K562 (cell line): Measurements from ENCODE around the gene TMC5. TPM values are rescaled to one million over a fixed set of nuclear protein-coding genes. Genes with fewer than 3 reads are reported as not detected.

Experiments
- ATAC-seq: fragments of 200-7000 bp; cut with Tn5 transposase; 3 replicates; pipeline ENCODE4 v1.9.1; 2020; ENCODE audit warnings: moderate library complexity
- BruUV-seq: library from RNA; stranded (reverse); fragments of 400-500 nt; replicated peaks from 2 replicates; lab custom pipeline; 2021; lab: Mats Ljungman, UMichigan
- CTCF ChIA-PET: fragments of 300-600 bp; formaldehyde crosslinking; extraction: SDS; loops from one replicate; lab custom pipeline; 2021; ENCODE audit warnings: low intra/inter-chr PET ratio; lab: Yijun Ruan, JAX
- POLR2A ChIA-PET: fragments of 300-600, 350-650 bp; sonication (Branson Sonifier 250); formaldehyde crosslinking; extraction: SDS; loops from one replicate; lab custom pipeline; 2021; ENCODE audit warnings: antibody characterized with exemption, inconsistent platforms; lab: Yijun Ruan, JAX
- DNase-seq, 4 experiments: peaks; one replicate each; pipeline versions ENCODE4 v3.0.0 to v3.0.0-alpha.2; 2011 to 2018; ENCODE audit warnings: low spot score in 3 of 4, mixed read lengths in 3 of 4; ENCODE audit errors: extremely low read depth in 1 of 4
- FAIRE-seq: peaks from 2 replicates; lab custom pipeline; 2011; peaks lifted over from hg19 to GRCh38; lab: Jason Lieb, UNC
- H2AFZ ChIP-seq: 2 replicates; pipeline ENCODE4 v1.6.0; 2011; ENCODE audit warnings: low read depth, low read length, control low read depth, inconsistent platforms
- H3K27ac ChIP-seq: fragments of 200-600 bp; 3 replicates; pipeline ENCODE4 v1.8.0; 2011; ENCODE audit warnings: low read depth, mild to moderate bottlenecking, control low read depth, inconsistent platforms, low read length, moderate library complexity, mixed read lengths; ENCODE audit errors: extremely low read depth
- H3K27me3 ChIP-seq, 2 experiments: fragments of 300-600 bp in 1 of 2; 2 replicates in 1 of 2; 3 replicates in 1 of 2; pipeline versions ENCODE4 v1.6.0 to v1.8.0; 2011; ENCODE audit warnings: inconsistent platforms in 2 of 2, low read length in 2 of 2, mild to moderate bottlenecking in 1 of 2, mixed read lengths in 1 of 2, moderate library complexity in 1 of 2; ENCODE audit not compliant: control insufficient read depth in 2 of 2, insufficient read depth in 2 of 2
- H3K36me3 ChIP-seq: fragments of 300-600 bp; 3 replicates; pipeline ENCODE4 v1.8.0; 2011; ENCODE audit warnings: mild to moderate bottlenecking, low read length, inconsistent platforms; ENCODE audit not compliant: control insufficient read depth, insufficient read depth
- H3K4me1 ChIP-seq, 2 experiments: fragments of 200-600 bp in 1 of 2; replicated peaks in 1 of 2; 2 replicates in 1 of 2; 3 replicates in 1 of 2; pipeline versions ENCODE4 v1.5.1 to v1.8.0; 2011; ENCODE audit warnings: inconsistent platforms in 2 of 2, low read length in 2 of 2, mild to moderate bottlenecking in 1 of 2, mixed read lengths in 1 of 2, moderate library complexity in 1 of 2; ENCODE audit not compliant: control insufficient read depth in 2 of 2, insufficient read depth in 2 of 2
- H3K4me2 ChIP-seq: 2 replicates; pipeline ENCODE4 v1.6.1; 2011; ENCODE audit warnings: low read length, control low read depth, inconsistent platforms, mixed read lengths; ENCODE audit not compliant: insufficient read depth
- H3K4me3 ChIP-seq: fragments of 200-600 bp; sonication (generic), shearing (Covaris generic); 2 replicates; pipeline ENCODE4 v1.5.1; 2016; ENCODE audit warnings: control low read depth, inconsistent platforms
- H3K79me2 ChIP-seq: fragments of 200-600 bp; 3 replicates; pipeline ENCODE4 v1.8.0; 2011; ENCODE audit warnings: low read length, inconsistent platforms; ENCODE audit not compliant: control insufficient read depth, insufficient read depth
- H3K9ac ChIP-seq, 2 experiments: 2 replicates each; pipeline versions ENCODE4 v1.6.0 to v1.6.1; 2011; ENCODE audit warnings: low read depth in 2 of 2, low read length in 2 of 2, control low read depth in 1 of 2, inconsistent platforms in 1 of 2, mild to moderate bottlenecking in 1 of 2, mixed read lengths in 1 of 2; ENCODE audit not compliant: insufficient read depth in 1 of 2
- H3K9me1 ChIP-seq: one replicate; pipeline ENCODE4 v1.6.0; 2011; ENCODE audit warnings: inconsistent platforms, mild to moderate bottlenecking, low read length, moderate library complexity; ENCODE audit not compliant: control insufficient read depth, insufficient read depth
- H3K9me3 ChIP-seq: replicated peaks from 2 replicates; pipeline ENCODE4 v1.5.1; 2011; ENCODE audit warnings: low read depth, low read length, inconsistent platforms; ENCODE audit not compliant: control insufficient read depth, insufficient read depth
- H4K20me1 ChIP-seq: replicated peaks from 2 replicates; pipeline ENCODE4 v1.6.1; 2011; ENCODE audit warnings: low read length, inconsistent platforms, mixed read lengths; ENCODE audit not compliant: control insufficient read depth, insufficient read depth
- ARID3A ChIP-seq: IDR thresholded peaks from 2 replicates; pipeline ENCODE4 v1.6.1; 2012; ENCODE audit warnings: low read depth, low read length, improper control_type of control experiment, borderline replicate concordance
- CXXC5 ChIP-seq: fragments of 250-450 bp; sonication (Bioruptor Pico); IDR thresholded peaks from 2 replicates; pipeline ENCODE4 v1.8.0; 2022; ENCODE audit warnings: inconsistent platforms, mild to moderate bottlenecking, moderate library complexity
- FOXP4 ChIP-seq: sonication (generic); formaldehyde crosslinking; IDR thresholded peaks from 2 replicates; pipeline ENCODE4 v1.8.0; 2022; ENCODE audit warnings: mild to moderate bottlenecking, missing genetic modification reagents, borderline replicate concordance
- HOMEZ ChIP-seq: fragments of 250-450 bp; sonication (Bioruptor Pico); IDR thresholded peaks from 2 replicates; pipeline ENCODE4 v1.4.0; 2020; ENCODE audit warnings: mild to moderate bottlenecking, moderate library complexity
- MXD1 ChIP-seq: fragments of 250-450 bp; sonication (Bioruptor Pico); IDR thresholded peaks from 2 replicates; pipeline ENCODE4 v1.8.0; 2021; ENCODE audit warnings: borderline replicate concordance, mild to moderate bottlenecking, moderate library complexity; ENCODE audit not compliant: poor library complexity, severe bottlenecking
- NRF1 ChIP-seq, 2 experiments: fragments of 450-650 bp; IDR thresholded peaks in 1 of 2; conservative IDR thresholded peaks in 1 of 2; 2 replicates each; pipeline ENCODE4 v1.6.1; 2014; ENCODE audit warnings: mild to moderate bottlenecking in 2 of 2
- PCBP2 ChIP-seq: fragments of 200-400 bp; formaldehyde crosslinking; IDR thresholded peaks from 2 replicates; pipeline ENCODE4 v1.6.1; 2018; ENCODE audit warnings: low read length, low read depth, mild to moderate bottlenecking, moderate library complexity; ENCODE audit not compliant: poor library complexity, severe bottlenecking
- POLR2B ChIP-seq: fragments of 450-650 bp; IDR thresholded peaks from 2 replicates; pipeline ENCODE4 v1.6.1; 2018; ENCODE audit warnings: low read depth; ENCODE audit not compliant: partially characterized antibody
- SAFB ChIP-seq: fragments of 200-400 bp; formaldehyde crosslinking; IDR thresholded peaks from 2 replicates; pipeline ENCODE4 v1.6.1; 2017; ENCODE audit warnings: low read depth, low read length, borderline replicate concordance
- SRSF1 ChIP-seq: fragments of 200-400 bp; formaldehyde crosslinking; IDR thresholded peaks from 2 replicates; pipeline ENCODE4 v1.6.1; 2017; ENCODE audit warnings: mild to moderate bottlenecking, low read depth, low read length, moderate library complexity
- TAL1 ChIP-seq: fragments of 450-650 bp; IDR thresholded peaks from 2 replicates; pipeline ENCODE4 v1.6.1; 2016; ENCODE audit warnings: mild to moderate bottlenecking
- ZNF77 ChIP-seq: fragments of 250-450 bp; sonication (Bioruptor Pico); IDR thresholded peaks from 2 replicates; pipeline ENCODE4 v1.5.0; 2020
- WGBS: fragments of 100-300 bp; shearing (Covaris generic); methylation state at CpG from one replicate; pipeline ENCODE4 v1.1.6; 2016; ENCODE audit warnings: low coverage, mixed read lengths; ENCODE audit not compliant: insufficient coverage; ENCODE audit errors: missing lambda C conversion rate; 5-methylcytosine and 5-hydroxymethylcytosine counted together
- in situ Hi-C: fragments of 300-500 bp; cut with MboI; formaldehyde crosslinking; loops from 4 replicates; pipeline ENCODE4 v1.15.0; 2018; ENCODE audit warnings: inconsistent platforms, mixed read lengths
- intact Hi-C: fragments of 100-400 bp; cut with micrococcal nuclease; formaldehyde crosslinking; loops from 2 replicates; pipeline ENCODE4 v1.14.2; 2022
- polyA plus RNA-seq, 8 experiments: library from polyadenylated mRNA; depleted of rRNA in 4 of 8; stranded (reverse) in 5 of 8; unstranded in 3 of 8; fragments of >200 nt; fragmentation: Nextera tagmentation in 2 of 8; fragmentation: Illumina TruSeq in 1 of 8; extraction: Ambion mirVana in 2 of 8; extraction: Trizol in 1 of 8; gene quantifications; 2 replicates each; pipeline versions ENCODE4 v1.2.1 to v1.2.3, GENCODE V29; 2011 to 2014; ENCODE audit warnings: inconsistent platforms in 1 of 8, missing spikeins in 1 of 8
- total RNA-seq, 7 experiments: library from RNA; depleted of rRNA in 6 of 7; stranded (reverse); fragments of >200 nt in 6 of 7; fragmentation: Illumina TruSeq in 2 of 7; extraction: Trizol in 2 of 7; gene quantifications; 2 replicates each; pipeline versions ENCODE4 v1.2.1 to v1.2.3, GENCODE V29; 2011 to 2021; ENCODE audit warnings: low replicate concordance in 1 of 7

The TMC5 gene
- total and polyA plus RNA-seq, 9 of the 15 experiments (the other 6 are each of a cell fraction or from before 2014, with no cell fraction given) = 0.83 to 2.6 (median 1.6) TPM

GRCh38 chr16:19486051-19486450 is 68.4 kb downstream of the TMC5 start:
- Histone ChIP-seq H3K4me2 (peak overlapping the region; percentile 69), H2AFZ (peak overlapping the region; percentile 43), H3K9me3 (no peaks in the 10 kb centered on the region), H3K4me3 (no peak overlapping the region), H3K27ac (peak overlapping the region; percentile 5; the same call in 1 of the 3 replicates), H4K20me1 (no peaks in the 10 kb centered on the region), H3K9ac (peak overlapping the region in 1 of 2 experiments; percentile 55; a peak in 3 of 4 replicates), H3K9me1 (peaks cover 2% of the 10 kb centered on the region), H3K4me1 (peaks cover 35 to 38% of the 10 kb centered on the region in 2 experiments), H3K79me2 (peaks cover 7% of the 10 kb centered on the region; the same call in 1 of the 3 replicates), H3K27me3 (no peaks in the 10 kb centered on the region), H3K36me3 (no peaks in the 10 kb centered on the region; the same call in 2 of the 3 replicates)
- WGBS = 74% methylated on average over 3 of the region's 4 CpGs
- intact Hi-C loops = loop anchor here (10.0 kb wide), 1 partner anchor 91 kb away; no protein-coding TSS in a partner anchor
- DNase-seq = no peak
- no TSS peak for BruUV-seq
- CTCF ChIA-PET = no interaction called here
- POLR2A ChIA-PET = interaction anchor here (0.6 to 0.8 kb wide), 2 partner anchors 218 to 409 kb away, joined by 3 read pairs; no protein-coding TSS in a partner anchor
- in situ Hi-C loops = no loop called here
- FAIRE-seq = no peak
- ATAC-seq = no peak
- TF ChIP-seq SRSF1 = no peak
- TF ChIP-seq PCBP2 = no peak
- no peak for TF ChIP-seq CXXC5 (CRISPR knock-in tag)
- TF ChIP-seq POLR2B = no peak
- no peak for TF ChIP-seq ARID3A
- no peak for TF ChIP-seq SAFB
- no peak for TF ChIP-seq ZNF77 (CRISPR knock-in tag)
- TF ChIP-seq HOMEZ (CRISPR knock-in tag) = no peak
- TF ChIP-seq FOXP4 (CRISPR knock-in tag) = no peak
- no peak for TF ChIP-seq MXD1 (CRISPR knock-in tag)
- TF ChIP-seq NRF1 (conservative IDR thresholded peaks at IDR 0.05 in 1 of 2, IDR thresholded peaks at IDR 0.05 in 1 of 2) = no peak
- TF ChIP-seq TAL1 = no peak
